ENCODE results near the gene THAP8.

The THAP8 gene

GRCh38 chr19:36028313-36029041 is 25.6 kb downstream of the THAP8 start:
- H3K9me3 Mint-ChIP-seq = no peaks in the 10 kb centered on the region
- no peak for DNase-seq
- H3K27ac Mint-ChIP-seq = no peak overlapping the region
- H3K27me3 Mint-ChIP-seq = peaks cover 3% of the 10 kb centered on the region
- peaks cover 52% of the 10 kb centered on the region for H3K36me3 Mint-ChIP-seq (ENCODE audit: low read depth)
- peaks cover 14% of the 10 kb centered on the region for H3K4me1 Mint-ChIP-seq (ENCODE audit: low read depth)
- no peak overlapping the region for H3K4me3 Mint-ChIP-seq

- Mint-ChIP-seq H3K4me1 (ENCODE audit: low read depth) (peaks cover 9% of the 10 kb centered on the region), H3K4me3 (no peak overlapping the region), H3K9me3 (no peaks in the 10 kb centered on the region), H3K27ac (no peak overlapping the region), H3K36me3 (ENCODE audit: low read depth) (peaks cover 56% of the 10 kb centered on the region), H3K27me3 (peaks cover 3% of the 10 kb centered on the region)
- DNase-seq = no peak
Observed at GRCh38 chr19:36027696-36028095, 26.4 kb downstream of the THAP8 start.

- no peak for DNase-seq
- no peaks in the 10 kb centered on the region for H3K9me3 Mint-ChIP-seq
- H3K36me3 Mint-ChIP-seq (ENCODE audit: low read depth) = peaks cover 66% of the 10 kb centered on the region
- H3K4me3 Mint-ChIP-seq = no peak overlapping the region
- no peaks in the 10 kb centered on the region for H3K27me3 Mint-ChIP-seq
- H3K27ac Mint-ChIP-seq = no peak overlapping the region
- no peaks in the 10 kb centered on the region for H3K4me1 Mint-ChIP-seq (ENCODE audit: low read depth)
Observed at GRCh38 chr19:36026091-36026876, 27.8 kb downstream of the THAP8 start.

GRCh38 chr19:36025541-36025940 is 28.5 kb downstream of the THAP8 start:
- Mint-ChIP-seq H3K4me3 (no peak overlapping the region), H3K9me3 (no peaks in the 10 kb centered on the region), H3K27me3 (no peaks in the 10 kb centered on the region)

GRCh38 chr19:36023432-36023831 is 30.7 kb downstream of the THAP8 start:
- Mint-ChIP-seq H3K36me3 (ENCODE audit: low read depth) (peaks cover 66% of the 10 kb centered on the region), H3K27ac (no peak overlapping the region), H3K27me3 (no peaks in the 10 kb centered on the region), H3K4me1 (ENCODE audit: low read depth) (no peaks in the 10 kb centered on the region), H3K9me3 (no peaks in the 10 kb centered on the region), H3K4me3 (no peak overlapping the region)
- no peak for DNase-seq

More at GRCh38 chr19:36025541-36025940, 28.5 kb downstream of the THAP8 start:
- Mint-ChIP-seq H3K4me1 (ENCODE audit: low read depth) (no peaks in the 10 kb centered on the region), H3K36me3 (ENCODE audit: low read depth) (peaks cover 70% of the 10 kb centered on the region), H3K27ac (no peak overlapping the region)
- no peak for DNase-seq

GRCh38 chr19:36019061-36019670 is 34.9 kb downstream of the THAP8 start:
- Mint-ChIP-seq H3K27ac (no peak overlapping the region), H3K4me1 (ENCODE audit: low read depth) (peaks cover 17% of the 10 kb centered on the region), H3K4me3 (no peak overlapping the region), H3K9me3 (no peaks in the 10 kb centered on the region), H3K27me3 (no peaks in the 10 kb centered on the region), H3K36me3 (ENCODE audit: low read depth) (peaks cover 59% of the 10 kb centered on the region)
- no peak for DNase-seq

GRCh38 chr19:36014012-36014924 is 39.8 kb downstream of the THAP8 start, which contains the start of gene ALKBH6:
Gene ALKBH6, minus strand, starts transcription at chr19:36014213. Its CDS starts 816 bp downstream, at chr19:36013397.
- peaks cover 44% of the 10 kb centered on the region for H3K4me1 Mint-ChIP-seq (ENCODE audit: low read depth)
- H3K27me3 Mint-ChIP-seq = no peaks in the 10 kb centered on the region
- peak within 1 kb of the TSS; percentile 98 for H3K27ac Mint-ChIP-seq
- DNase-seq = peak; percentile 99
- H3K9me3 Mint-ChIP-seq = no peaks in the 10 kb centered on the region
- H3K36me3 Mint-ChIP-seq (ENCODE audit: low read depth) = peaks cover 43% of the 10 kb centered on the region
- H3K4me3 Mint-ChIP-seq = peak within 1 kb of the TSS; percentile 99

GRCh38 chr19:36013280-36014011 is 40.6 kb downstream of the THAP8 start:
- no peaks in the 10 kb centered on the region for H3K27me3 Mint-ChIP-seq
- H3K9me3 Mint-ChIP-seq = no peaks in the 10 kb centered on the region
- peaks cover 40% of the 10 kb centered on the region for H3K36me3 Mint-ChIP-seq (ENCODE audit: low read depth)
- peak; percentile 41 for DNase-seq
- H3K27ac Mint-ChIP-seq = peak overlapping the region; percentile 98
- peaks cover 50% of the 10 kb centered on the region for H3K4me1 Mint-ChIP-seq (ENCODE audit: low read depth)
- H3K4me3 Mint-ChIP-seq = peak overlapping the region; percentile 99

GRCh38 chr19:36010402-36010801 is 43.7 kb downstream of the THAP8 start:
- Mint-ChIP-seq H3K9me3 (no peaks in the 10 kb centered on the region), H3K4me3 (no peak overlapping the region), H3K27me3 (no peaks in the 10 kb centered on the region), H3K27ac (no peak overlapping the region), H3K36me3 (ENCODE audit: low read depth) (peaks cover 27% of the 10 kb centered on the region), H3K4me1 (ENCODE audit: low read depth) (peaks cover 45% of the 10 kb centered on the region)
- DNase-seq = no peak

GRCh38 chr19:36009633-36010379 is 44.3 kb downstream of the THAP8 start:
- peaks cover 39% of the 10 kb centered on the region for H3K4me1 Mint-ChIP-seq (ENCODE audit: low read depth)
- no peaks in the 10 kb centered on the region for H3K27me3 Mint-ChIP-seq
- H3K9me3 Mint-ChIP-seq = no peaks in the 10 kb centered on the region
- DNase-seq = no peak
- H3K4me3 Mint-ChIP-seq = peak overlapping the region; percentile 48
- H3K36me3 Mint-ChIP-seq (ENCODE audit: low read depth) = peaks cover 27% of the 10 kb centered on the region
- peak overlapping the region; percentile 63 for H3K27ac Mint-ChIP-seq

- Mint-ChIP-seq H3K4me3 (peak overlapping the region; percentile 60), H3K36me3 (ENCODE audit: low read depth) (peaks cover 27% of the 10 kb centered on the region), H3K4me1 (ENCODE audit: low read depth) (peaks cover 33% of the 10 kb centered on the region), H3K27ac (no peak overlapping the region), H3K27me3 (no peaks in the 10 kb centered on the region), H3K9me3 (no peaks in the 10 kb centered on the region)
- DNase-seq = peak; percentile 69
Observed at GRCh38 chr19:36009220-36009619, 44.9 kb downstream of the THAP8 start.

- no peaks in the 10 kb centered on the region for H3K9me3 Mint-ChIP-seq
Observed at GRCh38 chr19:36008336-36008978, 45.6 kb downstream of the THAP8 start, which contains the start of gene SYNE4. Gene SYNE4, minus strand, starts transcription at chr19:36008813. Its CDS starts 132 bp downstream, at chr19:36008681.

More at GRCh38 chr19:36008336-36008978, 45.6 kb downstream of the THAP8 start, which contains the start of gene SYNE4:
- no peak for DNase-seq
- Mint-ChIP-seq H3K27me3 (no peaks in the 10 kb centered on the region), H3K4me1 (ENCODE audit: low read depth) (peaks cover 27% of the 10 kb centered on the region), H3K36me3 (ENCODE audit: low read depth) (peaks cover 22% of the 10 kb centered on the region), H3K27ac (peak within 1 kb of the TSS; percentile 63), H3K4me3 (peak within 1 kb of the TSS; percentile 60)
